DOHH2 (cell line): ENCODE measurements around the gene PTPRN2.

Experiments
- CTCF ChIP-seq: fragments of 200-600 bp; sonication (generic); IDR thresholded peaks from one replicate; pipeline ENCODE4 v1.5.1; 2014; ENCODE audit warnings: antibody characterized with exemption, mild to moderate bottlenecking, low read depth, low read length; ENCODE audit not compliant: poor library complexity, severe bottlenecking
- EZH2phosphoT487 ChIP-seq: fragments of 200-600 bp; sonication (generic); IDR thresholded peaks from 2 replicates; pipeline ENCODE4 v1.6.1; 2017; ENCODE audit warnings: borderline replicate concordance, mild to moderate bottlenecking, antibody characterized with exemption, low read length, moderate library complexity, mixed read lengths

DNA sequence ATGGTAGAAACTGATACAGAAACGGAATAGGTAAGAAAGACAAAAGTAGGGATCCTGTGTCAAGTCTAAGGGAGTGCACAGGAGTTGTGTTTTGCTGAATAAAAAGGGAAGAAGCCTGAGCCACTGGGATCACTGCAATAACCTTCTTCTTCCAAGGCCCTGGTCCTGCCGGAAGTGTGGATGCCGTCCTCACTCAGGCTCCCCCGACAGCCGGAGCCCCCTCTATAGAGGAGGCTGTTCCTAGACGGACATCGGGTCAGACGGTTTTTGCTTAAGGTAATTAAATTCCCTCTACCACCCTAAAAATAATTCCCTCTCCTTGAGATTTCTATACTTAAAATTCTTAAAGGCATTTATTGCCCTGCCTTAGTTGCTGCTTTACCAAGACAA is 566.9 kb downstream of the PTPRN2 start:
- TF ChIP-seq CTCF (no peak), EZH2phosphoT487 (no peak)
